ENCODE results near the gene PABPC5.

Gene PABPC5

GRCh38 chrX:91434351-91435168 lies at the start of gene PABPC5:
PABPC5 (plus strand) TSS chrX:91434839; CDS start chrX:91435578, 739 bp downstream.
- no peak for DNase-seq

GRCh38 chrX:91389026-91389425 lies 45.6 kb upstream of the PABPC5 start:
- no peak for DNase-seq

DNA sequence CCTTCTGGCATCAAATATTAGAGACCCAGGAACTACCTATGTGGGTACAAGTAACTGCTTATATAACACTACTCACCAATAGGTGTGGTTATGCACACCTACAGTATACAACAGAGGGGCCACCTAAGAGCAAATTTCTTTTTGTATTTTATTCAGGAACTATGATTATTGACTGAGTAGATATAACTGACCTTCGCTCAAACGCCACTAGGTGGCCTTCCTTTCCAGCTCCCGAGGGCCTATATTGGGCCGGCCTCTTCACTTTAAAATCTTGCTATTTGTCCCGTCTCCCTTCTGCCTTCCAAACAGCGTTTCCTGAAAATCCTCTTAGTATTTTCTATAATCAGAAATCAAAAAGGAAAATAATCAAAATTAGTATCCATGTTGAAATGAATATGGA lies 19.9 kb upstream of the PABPC5 start:
- DNase-seq: no peak

- DNase-seq: no peak
Observed at GRCh38 chrX:91435395-91435794, 756 bp downstream of the PABPC5 start.
